ENCODE results near the gene JAGN1. TPM values are rescaled to one million over a fixed set of nuclear protein-coding genes. Genes with fewer than 3 reads are reported as not detected.

The JAGN1 gene
- total and polyA plus RNA-seq, 9 of the 15 experiments (the other 6 are each of a cell fraction or from before 2014, with no cell fraction given): 31.6 to 77.8 (median 40.3) TPM

DNA sequence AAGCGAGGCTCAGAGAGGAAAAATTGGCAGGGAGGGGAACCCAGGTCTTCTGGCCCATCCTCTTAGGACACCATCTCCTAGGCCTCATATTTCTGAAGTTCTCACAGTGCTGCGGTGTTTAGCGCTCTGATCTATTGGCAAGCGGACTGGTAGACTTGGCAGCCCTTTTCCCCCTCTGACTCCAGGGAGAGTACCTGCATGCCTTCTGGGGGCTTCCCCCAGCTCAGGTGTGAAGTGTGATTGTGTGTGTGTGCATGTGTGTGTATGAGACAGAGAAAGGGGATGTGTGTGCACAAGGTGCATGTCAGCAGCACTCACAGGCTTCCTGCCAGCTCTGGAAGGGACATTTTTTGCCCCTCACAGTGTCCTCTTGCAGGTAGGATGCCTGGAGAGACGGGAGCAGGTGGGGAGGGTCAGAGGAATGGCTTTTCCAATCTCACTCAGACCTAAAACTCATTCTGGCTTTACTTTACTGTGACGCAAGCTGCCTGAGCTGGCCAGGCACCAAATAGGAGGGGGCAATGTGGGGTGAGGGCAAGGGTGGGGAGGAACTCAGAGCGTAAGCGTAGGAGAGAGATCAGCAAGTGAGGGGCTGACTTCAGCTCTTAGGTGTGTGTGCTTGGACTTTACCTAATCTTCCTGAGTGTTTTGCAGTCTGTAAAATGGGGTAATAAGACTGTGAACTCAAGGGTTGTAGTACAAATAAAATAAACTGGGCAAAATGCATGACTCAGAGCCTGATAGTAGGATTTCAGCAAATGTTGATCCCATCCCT is 8.2 kb downstream of the JAGN1 start:
- Histone ChIP-seq H3K9ac (ENCODE audit: insufficient read depth in 1 of 2, low read depth in 2 of 2, low read length in 2 of 2) (peak overlapping the region in 1 of 2 experiments; percentile 38; a peak in 1 of 4 replicates), H3K79me2 (ENCODE audit: control insufficient read depth, insufficient read depth, low read length) (peaks cover 4% of the 10 kb centered on the region)
- in situ Hi-C loops (cut with MboI): no loop called here
- TF ChIP-seq RAD21 (CRISPR knock-in tag; conservative IDR thresholded peaks at IDR 0.05 in 1 of 2, IDR thresholded peaks at IDR 0.05 in 1 of 2): no peak
- no peak for TF ChIP-seq ZNF263 (CRISPR knock-in tag; IDR thresholded peaks at IDR 0.05; ENCODE audit: borderline replicate concordance)
- no peak for TF ChIP-seq MCM7 (IDR thresholded peaks at IDR 0.05)
- TF ChIP-seq, protein P1, sequence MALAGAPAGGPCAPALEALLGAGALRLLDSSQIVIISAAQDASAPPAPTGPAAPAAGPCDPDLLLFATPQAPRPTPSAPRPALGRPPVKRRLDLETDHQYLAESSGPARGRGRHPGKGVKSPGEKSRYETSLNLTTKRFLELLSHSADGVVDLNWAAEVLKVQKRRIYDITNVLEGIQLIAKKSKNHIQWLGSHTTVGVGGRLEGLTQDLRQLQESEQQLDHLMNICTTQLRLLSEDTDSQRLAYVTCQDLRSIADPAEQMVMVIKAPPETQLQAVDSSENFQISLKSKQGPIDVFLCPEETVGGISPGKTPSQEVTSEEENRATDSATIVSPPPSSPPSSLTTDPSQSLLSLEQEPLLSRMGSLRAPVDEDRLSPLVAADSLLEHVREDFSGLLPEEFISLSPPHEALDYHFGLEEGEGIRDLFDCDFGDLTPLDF (CRISPR knock-in tag; IDR thresholded peaks at IDR 0.05): no peak
- peak; percentile 43 for TF ChIP-seq CEBPB (tag; IDR thresholded peaks at IDR 0.05)
- no peak for TF ChIP-seq ETV1 (tag; conservative IDR thresholded peaks at IDR 0.05; ENCODE audit: low read depth)
- no peak for TF ChIP-seq ZNF140 (CRISPR knock-in tag; IDR thresholded peaks at IDR 0.05)
- TF ChIP-seq, protein P2, sequence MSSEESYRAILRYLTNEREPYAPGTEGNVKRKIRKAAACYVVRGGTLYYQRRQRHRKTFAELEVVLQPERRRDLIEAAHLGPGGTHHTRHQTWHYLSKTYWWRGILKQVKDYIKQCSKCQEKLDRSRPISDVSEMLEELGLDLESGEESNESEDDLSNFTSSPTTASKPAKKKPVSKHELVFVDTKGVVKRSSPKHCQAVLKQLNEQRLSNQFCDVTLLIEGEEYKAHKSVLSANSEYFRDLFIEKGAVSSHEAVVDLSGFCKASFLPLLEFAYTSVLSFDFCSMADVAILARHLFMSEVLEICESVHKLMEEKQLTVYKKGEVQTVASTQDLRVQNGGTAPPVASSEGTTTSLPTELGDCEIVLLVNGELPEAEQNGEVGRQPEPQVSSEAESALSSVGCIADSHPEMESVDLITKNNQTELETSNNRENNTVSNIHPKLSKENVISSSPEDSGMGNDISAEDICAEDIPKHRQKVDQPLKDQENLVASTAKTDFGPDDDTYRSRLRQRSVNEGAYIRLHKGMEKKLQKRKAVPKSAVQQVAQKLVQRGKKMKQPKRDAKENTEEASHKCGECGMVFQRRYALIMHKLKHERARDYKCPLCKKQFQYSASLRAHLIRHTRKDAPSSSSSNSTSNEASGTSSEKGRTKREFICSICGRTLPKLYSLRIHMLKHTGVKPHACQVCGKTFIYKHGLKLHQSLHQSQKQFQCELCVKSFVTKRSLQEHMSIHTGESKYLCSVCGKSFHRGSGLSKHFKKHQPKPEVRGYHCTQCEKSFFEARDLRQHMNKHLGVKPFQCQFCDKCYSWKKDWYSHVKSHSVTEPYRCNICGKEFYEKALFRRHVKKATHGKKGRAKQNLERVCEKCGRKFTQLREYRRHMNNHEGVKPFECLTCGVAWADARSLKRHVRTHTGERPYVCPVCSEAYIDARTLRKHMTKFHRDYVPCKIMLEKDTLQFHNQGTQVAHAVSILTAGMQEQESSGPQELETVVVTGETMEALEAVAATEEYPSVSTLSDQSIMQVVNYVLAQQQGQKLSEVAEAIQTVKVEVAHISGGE (CRISPR knock-in tag; IDR thresholded peaks at IDR 0.05): no peak
- no peak for TF ChIP-seq GATAD2B (IDR thresholded peaks at IDR 0.05; ENCODE audit: borderline replicate concordance)
- no peak for TF ChIP-seq CBX8 (IDR thresholded peaks at IDR 0.05; ENCODE audit: borderline replicate concordance, extremely low read depth, low read depth, low read length, poor library complexity, severe bottlenecking)
- no peak for TF ChIP-seq MXI1 (IDR thresholded peaks at IDR 0.05; ENCODE audit: low read depth, low read length)
- peak; percentile 42; the same call in 1 of the 2 replicates for TF ChIP-seq ZFX (CRISPR knock-in tag; IDR thresholded peaks at IDR 0.05)
- no peak for TF ChIP-seq ZNF561 (CRISPR knock-in tag; conservative IDR thresholded peaks at IDR 0.05)
- TF ChIP-seq SRSF9 (IDR thresholded peaks at IDR 0.05; ENCODE audit: borderline replicate concordance, low read depth, low read length): no peak

More for the DNA sequence above, 8.2 kb downstream of the JAGN1 start:
- Histone ChIP-seq H3K4me2 (ENCODE audit: insufficient read depth, low read length) (no peak overlapping the region; the same call in 1 of the 2 replicates), H3K4me1 (replicated peaks in 1 of 2; ENCODE audit: control insufficient read depth in 2 of 2, insufficient read depth in 2 of 2, low read length in 2 of 2) (peaks cover 38 to 48% of the 10 kb centered on the region in 2 experiments), H3K36me3 (ENCODE audit: control insufficient read depth, insufficient read depth, low read length) (peaks cover 12% of the 10 kb centered on the region), H3K4me3 (no peak overlapping the region), H4K20me1 (replicated peaks; ENCODE audit: control insufficient read depth, insufficient read depth, low read length) (no peaks in the 10 kb centered on the region), H3K9me3 (replicated peaks; ENCODE audit: control insufficient read depth, insufficient read depth, low read depth, low read length) (no peaks in the 10 kb centered on the region), H3K27me3 (ENCODE audit: control insufficient read depth in 2 of 2, insufficient read depth in 2 of 2, low read length in 2 of 2) (no peaks in the 10 kb centered on the region), H2AFZ (ENCODE audit: low read depth, low read length) (peak overlapping the region; percentile 43; the same call in 1 of the 2 replicates), H3K9me1 (ENCODE audit: control insufficient read depth, insufficient read depth, low read length) (no peaks in the 10 kb centered on the region), H3K27ac (ENCODE audit: extremely low read depth, low read depth, low read length) (peak overlapping the region; percentile 74; the same call in 1 of the 3 replicates)
- intact Hi-C loops (cut with micrococcal nuclease): no loop called here
- WGBS (ENCODE audit: insufficient coverage, low coverage, missing lambda C conversion rate): 72% methylated on average over 8 of the region's 8 CpGs
- ATAC-seq: peak; percentile 3; the same call in 2 of the 3 replicates
- CTCF ChIA-PET (ENCODE audit: low intra/inter-chr PET ratio): no interaction called here
- DNase-seq (ENCODE audit: extremely low read depth in 1 of 4, low spot score in 3 of 4): peak in 1 of 4 experiments; percentile 44
- no TSS peak for BruUV-seq (replicated peaks)
- no peak for FAIRE-seq
- POLR2A ChIA-PET: interaction anchor here (1.0 to 1.7 kb wide), 3 partner anchors 9 to 33 kb away, joined by 3 to 9 read pairs (median 4); no protein-coding TSS in a partner anchor

Measured in K562 (cell line).